Measurements from ENCODE around the gene ACY1. TPM values are rescaled to one million over a fixed set of nuclear protein-coding genes. Genes with fewer than 3 reads are reported as not detected.
A peak's percentile ranks its signal among the peaks of the same experiment; 100 is the strongest.

The ACY1 gene
- polyA plus RNA-seq, 1 of the 3 experiments (the other 2 are of a cell fraction), result 93.0 TPM

- peaks cover 3% of the 10 kb centered on the region for H3F3A ChIP-seq (replicated peaks; ENCODE audit: insufficient read depth)
- CTCF ChIA-PET, result interaction anchor here (1.6 to 24.7 kb wide), 3 partner anchors 9 to 30 kb away, joined by 5 to 983 read pairs (median 159); partner anchors contain the start of gene DUSP7
- no peak for DNase-seq
- H3K9ac ChIP-seq, result no peak overlapping the region
- H3K27me3 ChIP-seq (ENCODE audit: insufficient read depth), result no peaks in the 10 kb centered on the region
- TF ChIP-seq EZH2phosphoT487 (IDR thresholded peaks at IDR 0.05; ENCODE audit: borderline replicate concordance, low read depth) (no peak), EP300 (IDR thresholded peaks at IDR 0.05; ENCODE audit: borderline replicate concordance in 1 of 2, low read depth in 1 of 2, low read length in 1 of 2) (no peak), RCOR1 (IDR thresholded peaks at IDR 0.05; ENCODE audit: low read length) (no peak), SMC3 (IDR thresholded peaks at IDR 0.05; ENCODE audit: low read depth, low read length) (no peak), POLR2AphosphoS5 (IDR thresholded peaks at IDR 0.05; ENCODE audit: low read depth, low read length) (no peak), RXRA (IDR thresholded peaks at IDR 0.05; ENCODE audit: borderline replicate concordance, low read depth) (no peak), ELF1 (IDR thresholded peaks at IDR 0.05) (no peak), MEF2A (IDR thresholded peaks at IDR 0.05; ENCODE audit: borderline replicate concordance, low read depth) (no peak), MXI1 (IDR thresholded peaks at IDR 0.05; ENCODE audit: low read depth, low read length) (no peak), TEAD4 (IDR thresholded peaks at IDR 0.05; ENCODE audit: borderline replicate concordance, insufficient read depth) (no peak), FOXM1 (IDR thresholded peaks at IDR 0.05; ENCODE audit: low read depth) (no peak), RAD21 (IDR thresholded peaks at IDR 0.05; ENCODE audit: low read length) (no peak), GATA2 (CRISPR knock-in tag; IDR thresholded peaks at IDR 0.05) (no peak), ZBTB33 (IDR thresholded peaks at IDR 0.05; ENCODE audit: borderline replicate concordance, low read depth) (no peak), FOXJ3 (CRISPR knock-in tag; IDR thresholded peaks at IDR 0.05) (no peak), SIN3A (IDR thresholded peaks at IDR 0.05; ENCODE audit: borderline replicate concordance, low read depth, low read length) (no peak), NRF1 (IDR thresholded peaks at IDR 0.05; ENCODE audit: low read depth, low read length) (no peak), CHD2 (IDR thresholded peaks at IDR 0.05; ENCODE audit: low read length, partially characterized antibody) (no peak), FOSL2 (IDR thresholded peaks at IDR 0.05; ENCODE audit: borderline replicate concordance, low read depth) (no peak)
- H4K20me1 ChIP-seq (ENCODE audit: insufficient read depth), result no peaks in the 10 kb centered on the region
- no peaks in the 10 kb centered on the region for H3K9me3 ChIP-seq
- POLR2A ChIA-PET, result no interaction called here
- 93% methylated on average over 13 of the region's 17 CpGs for WGBS (ENCODE audit: low lambda C conversion rate)
- peak overlapping the region in 1 of 2 experiments; percentile 88; a peak in 1 of 4 replicates for H3K27ac ChIP-seq (ENCODE audit: low read depth in 2 of 2, low read length in 1 of 2)
- no peak overlapping the region for H3K4me3 ChIP-seq (ENCODE audit: low read depth in 2 of 2, low read length in 1 of 2)
- no peak overlapping the region for H3K4me2 ChIP-seq
- H3K9me2 ChIP-seq, result no peaks in the 10 kb centered on the region
- H3K36me3 ChIP-seq (replicated peaks in 1 of 2; ENCODE audit: control insufficient read depth in 1 of 2, insufficient read depth in 2 of 2, low read length in 1 of 2), result no peaks in the 10 kb centered on the region
- H2AFZ ChIP-seq (ENCODE audit: low read depth), result no peak overlapping the region
- no peaks in the 10 kb centered on the region for H3K79me2 ChIP-seq (ENCODE audit: insufficient read depth)
- H3K4me1 ChIP-seq (ENCODE audit: control insufficient read depth in 1 of 2, insufficient read depth in 2 of 2, low read depth in 1 of 2, low read length in 1 of 2), result peaks cover 20 to 82% of the 10 kb centered on the region in 2 experiments; a peak in 2 of 4 replicates
Measured at GRCh38 chr3:52019352-52020080, 36.2 kb downstream of the ACY1 start.
